Tongue (tissue), 2 donors: Measurements from ENCODE around the gene GAREM1. TPM values are rescaled to one million over a fixed set of nuclear protein-coding genes. Genes with fewer than 3 reads are reported as not detected.

ENCODE experiments used
- DNase-seq: peaks from one replicate; pipeline ENCODE4 v3.0.0-alpha.2; 2015
- total RNA-seq: library from RNA; depleted of rRNA; stranded (reverse); fragments of >200 nt; gene quantifications from one replicate; pipeline ENCODE4 v1.2.3, GENCODE V29; 2014

The GAREM1 gene
- total RNA-seq, 1 donor from 2014 or later: 14.0 TPM

- no peak for DNase-seq
Observed at GRCh38 chr18:32287873-32288272, 182.8 kb downstream of the GAREM1 start.

GRCh38 chr18:32287249-32287648 lies 183.4 kb downstream of the GAREM1 start:
- no peak for DNase-seq

- no peak for DNase-seq
Observed at GRCh38 chr18:32286749-32287148, 183.9 kb downstream of the GAREM1 start.

- no peak for DNase-seq
Observed at GRCh38 chr18:32284284-32284683, 186.4 kb downstream of the GAREM1 start.

- DNase-seq: no peak
Observed at GRCh38 chr18:32280911-32281310, 189.8 kb downstream of the GAREM1 start.

- DNase-seq: no peak
Observed at GRCh38 chr18:32280188-32280783, 190.4 kb downstream of the GAREM1 start.

- DNase-seq: no peak
Observed at GRCh38 chr18:32278177-32278799, 192.4 kb downstream of the GAREM1 start.

GRCh38 chr18:32277549-32277948 lies 193.1 kb downstream of the GAREM1 start:
- no peak for DNase-seq

- no peak for DNase-seq
Observed at GRCh38 chr18:32276906-32277305, 193.8 kb downstream of the GAREM1 start.

GRCh38 chr18:32276256-32276655 lies 194.4 kb downstream of the GAREM1 start:
- DNase-seq: no peak

- no peak for DNase-seq
Observed at GRCh38 chr18:32275221-32275620, 195.5 kb downstream of the GAREM1 start.

GRCh38 chr18:32274307-32274706 lies 196.4 kb downstream of the GAREM1 start:
- no peak for DNase-seq

- DNase-seq: peak; percentile 65
Observed at GRCh38 chr18:32271672-32272208, 198.9 kb downstream of the GAREM1 start.

GRCh38 chr18:32270341-32270740 lies 200.3 kb downstream of the GAREM1 start:
- no peak for DNase-seq

GRCh38 chr18:32267463-32267862 lies 203.2 kb downstream of the GAREM1 start:
- peak; percentile 18 for DNase-seq

GRCh38 chr18:32264401-32264800 lies 206.3 kb downstream of the GAREM1 start:
- DNase-seq: peak; percentile 7

- DNase-seq: no peak
Observed at GRCh38 chr18:32262092-32262491, 208.6 kb downstream of the GAREM1 start.

GRCh38 chr18:32261003-32261402 lies 209.7 kb downstream of the GAREM1 start:
- DNase-seq: no peak

GRCh38 chr18:32259553-32259952 lies 211.1 kb downstream of the GAREM1 start:
- no peak for DNase-seq

- DNase-seq: no peak
Observed at GRCh38 chr18:32258558-32259204, 212.0 kb downstream of the GAREM1 start.

GRCh38 chr18:32258148-32258547 lies 212.5 kb downstream of the GAREM1 start:
- DNase-seq: no peak

- DNase-seq: no peak
Observed at GRCh38 chr18:32257084-32257785, 213.4 kb downstream of the GAREM1 start.

GRCh38 chr18:32255570-32255969 lies 215.1 kb downstream of the GAREM1 start:
- no peak for DNase-seq
